Mesendoderm (in vitro differentiated cells): Measurements from ENCODE around the gene TEX38.
"Not testable (repeated sequence)": the region's sequence is repeated elsewhere in the genome, so short reads cannot be mapped to it uniquely, and the experiment has no call there.

ENCODE experiments used
- DNase-seq: peaks from one replicate; pipeline ENCODE4 v3.0.0; 2013
- H2AK5ac ChIP-seq: 2 replicates; pipeline ENCODE4 v1.6.1; 2013; ENCODE audit warnings: low read length, inconsistent platforms
- H2BK120ac ChIP-seq: 2 replicates; pipeline ENCODE4 v1.6.1; 2013; ENCODE audit warnings: low read depth, mild to moderate bottlenecking, low read length, moderate library complexity, mixed read lengths
- H2BK15ac ChIP-seq: replicated peaks from 2 replicates; pipeline ENCODE4 v1.6.1; 2013; ENCODE audit warnings: low read depth, mild to moderate bottlenecking, moderate library complexity
- H2BK5ac ChIP-seq: 2 replicates; pipeline ENCODE4 v1.6.1; 2013; ENCODE audit warnings: low read length, inconsistent platforms
- H3K18ac ChIP-seq: 2 replicates; pipeline ENCODE4 v1.6.1; 2013; ENCODE audit warnings: mild to moderate bottlenecking, low read length, mixed read lengths
- H3K23ac ChIP-seq: one replicate; pipeline ENCODE4 v1.6.1; 2013; ENCODE audit warnings: low read length
- H3K27ac ChIP-seq: 2 replicates; pipeline ENCODE4 v1.5.1; 2013; ENCODE audit warnings: low read depth, mild to moderate bottlenecking, inconsistent platforms, low read length, moderate library complexity
- H3K27me3 ChIP-seq: 2 replicates; pipeline ENCODE4 v1.6.1; 2013; ENCODE audit warnings: low read length, control low read depth, mild to moderate bottlenecking, inconsistent platforms; ENCODE audit not compliant: insufficient read depth, poor library complexity
- H3K36me3 ChIP-seq: 2 replicates; pipeline ENCODE4 v1.6.1; 2013; ENCODE audit warnings: low read length, inconsistent platforms; ENCODE audit not compliant: control insufficient read depth, insufficient read depth
- H3K4ac ChIP-seq: one replicate; pipeline ENCODE4 v1.6.1; 2013; ENCODE audit warnings: low read depth, mild to moderate bottlenecking, low read length, moderate library complexity
- H3K4me1 ChIP-seq: 2 replicates; pipeline ENCODE4 v1.6.1; 2013; ENCODE audit warnings: low read depth, low read length, inconsistent platforms; ENCODE audit not compliant: control insufficient read depth
- H3K4me2 ChIP-seq: 2 replicates; pipeline ENCODE4 v1.6.1; 2013; ENCODE audit warnings: low read length
- H3K4me3 ChIP-seq: 2 replicates; pipeline ENCODE4 v1.5.1; 2013; ENCODE audit warnings: mild to moderate bottlenecking, low read length
- H3K56ac ChIP-seq: one replicate; pipeline ENCODE4 v1.6.1; 2013; ENCODE audit warnings: low read length
- H3K79me1 ChIP-seq: 2 replicates; pipeline ENCODE4 v1.6.1; 2013; ENCODE audit warnings: low read length, inconsistent platforms
- H3K79me2 ChIP-seq: 2 replicates; pipeline ENCODE4 v1.6.1; 2013; ENCODE audit warnings: mild to moderate bottlenecking, low read length; ENCODE audit not compliant: control insufficient read depth, insufficient read depth
- H3K9ac ChIP-seq: 2 replicates; pipeline ENCODE4 v1.6.1; 2013; ENCODE audit warnings: low read length, inconsistent platforms
- H4K5ac ChIP-seq: one replicate; pipeline ENCODE4 v1.6.1; 2013; ENCODE audit warnings: low read length
- H4K8ac ChIP-seq: one replicate; pipeline ENCODE4 v1.6.1; 2013; ENCODE audit warnings: low read depth, mild to moderate bottlenecking, control low read depth, low read length, moderate library complexity
- WGBS: extraction: QIAGEN DNeasy Blood & Tissue Kit; methylation state at CpG from one replicate; pipeline ENCODE4 v1.1.7; 2013; ENCODE audit warnings: low lambda C conversion rate, missing lambda C conversion rate; ENCODE audit not compliant: insufficient coverage; ENCODE audit errors: extremely low coverage; 5-methylcytosine and 5-hydroxymethylcytosine counted together

The TEX38 gene

DNA sequence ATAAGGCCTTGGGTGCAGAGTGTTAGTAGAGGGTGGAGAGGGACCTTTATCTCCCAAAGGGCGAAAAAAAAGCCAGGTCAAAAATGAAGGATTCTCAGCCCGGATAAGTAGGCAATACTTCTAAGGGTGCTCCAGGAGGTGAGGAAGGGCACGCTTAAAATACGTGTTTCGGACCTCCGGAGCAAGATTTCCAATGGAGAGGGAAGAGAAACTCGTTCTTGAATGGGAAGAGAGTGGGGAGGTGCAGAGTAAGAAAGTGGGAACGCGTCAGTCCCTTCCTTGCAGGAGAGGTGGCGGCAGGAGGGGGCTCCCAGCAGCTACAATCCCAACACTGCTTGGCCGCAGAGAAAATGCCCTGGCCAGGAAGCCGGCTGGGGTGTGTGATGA lies 46.7 kb downstream of the TEX38 start:
- peak overlapping the region; percentile 69 for H3K18ac ChIP-seq
- H3K27ac ChIP-seq = peak overlapping the region; percentile 58

DNA sequence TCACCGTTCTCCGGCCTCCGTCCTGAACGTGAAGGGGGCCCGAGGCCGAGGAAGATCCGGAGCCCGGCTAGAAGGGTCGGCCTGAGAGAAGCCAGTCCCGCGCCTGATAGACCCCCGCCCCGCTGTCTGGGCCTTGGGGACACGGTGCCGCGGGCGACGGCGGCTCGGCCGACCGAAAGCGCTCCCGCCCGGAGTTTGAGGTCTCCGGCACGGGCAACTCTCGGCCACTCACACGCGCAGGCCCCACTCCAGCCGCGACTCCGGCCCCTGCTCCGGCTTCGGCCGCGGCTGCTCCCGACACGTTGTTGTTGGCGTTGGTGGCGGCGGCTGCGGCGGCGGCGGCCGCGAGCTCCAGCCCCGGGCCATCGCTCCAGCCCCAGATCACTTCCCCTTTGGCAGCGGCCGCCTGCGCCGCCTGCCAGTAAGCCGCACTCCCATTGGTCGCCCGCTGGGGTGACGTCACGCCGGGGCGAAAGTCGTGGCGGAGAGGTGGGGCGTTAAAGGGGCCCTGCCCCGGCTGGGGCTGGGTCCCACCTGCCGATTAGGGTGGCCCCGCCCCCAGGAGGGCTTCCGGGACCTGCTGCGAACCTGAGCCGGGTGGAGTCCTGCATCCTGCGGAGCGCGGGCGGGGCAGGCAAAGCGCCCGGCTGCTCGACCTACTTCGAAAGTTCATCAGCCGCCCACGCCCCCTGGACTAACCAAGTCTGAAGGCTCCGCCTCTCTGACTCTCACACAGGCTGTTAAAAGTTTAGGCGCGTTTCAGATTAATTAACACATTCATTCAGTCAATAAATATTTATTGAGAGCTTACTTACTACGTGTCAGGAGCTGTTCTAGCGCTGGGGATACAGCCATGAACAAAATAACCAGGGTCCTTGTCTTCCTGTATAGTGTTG lies 47.3 kb downstream of the TEX38 start, which contains the start of gene EFCAB14:
EFCAB14 (minus strand) TSS at position 388 of the 896 bp plus-strand sequence. CDS start 1,027 bp downstream, outside the sequence.
- peak within 1 kb of the TSS; percentile 86 for H3K9ac ChIP-seq
- H3K4me3 ChIP-seq = peak within 1 kb of the TSS; percentile 78
- no peak within 1 kb of the TSS for H2BK5ac ChIP-seq
- DNase-seq = peak; percentile 99
- peaks cover 2% of the 10 kb centered on the region for H3K36me3 ChIP-seq
- H4K5ac ChIP-seq = no peak within 1 kb of the TSS
- H2AK5ac ChIP-seq = no peak within 1 kb of the TSS
- no peak within 1 kb of the TSS for H2BK120ac ChIP-seq
- peaks cover 9% of the 10 kb centered on the region for H3K4me1 ChIP-seq
- H2BK15ac ChIP-seq = no peak within 1 kb of the TSS
- peak within 1 kb of the TSS; percentile 100 for H3K4me2 ChIP-seq
- H3K79me1 ChIP-seq = peaks cover 18% of the 10 kb centered on the region
- peak within 1 kb of the TSS; percentile 90 for H3K56ac ChIP-seq
- H3K23ac ChIP-seq = peak within 1 kb of the TSS; percentile 37
- peaks cover 17% of the 10 kb centered on the region for H3K79me2 ChIP-seq
- no CpG with 5 or more reads among the region's 85 CpGs for WGBS
- H3K18ac ChIP-seq = peak within 1 kb of the TSS; percentile 69
- no peaks in the 10 kb centered on the region for H3K27me3 ChIP-seq
- H3K27ac ChIP-seq = peak within 1 kb of the TSS; percentile 58
- H4K8ac ChIP-seq = no peak within 1 kb of the TSS
- H3K4ac ChIP-seq = peak within 1 kb of the TSS; percentile 41

More for the DNA sequence above, 46.7 kb downstream of the TEX38 start:
- Histone ChIP-seq H3K4me3 (peak overlapping the region; percentile 78), H3K36me3 (peaks cover 2% of the 10 kb centered on the region), H3K4me2 (peak overlapping the region; percentile 100), H2BK120ac (no peak overlapping the region), H3K9ac (peak overlapping the region; percentile 86), H3K4ac (peak overlapping the region; percentile 41), H3K4me1 (peaks cover 9% of the 10 kb centered on the region), H2BK15ac (no peak overlapping the region), H3K79me2 (peaks cover 17% of the 10 kb centered on the region), H3K27me3 (no peaks in the 10 kb centered on the region), H2AK5ac (no peak overlapping the region), H3K23ac (no peak overlapping the region), H2BK5ac (no peak overlapping the region), H3K79me1 (peaks cover 18% of the 10 kb centered on the region), H3K56ac (peak overlapping the region; percentile 90), H4K8ac (no peak overlapping the region), H4K5ac (no peak overlapping the region)
- no CpG with 5 or more reads among the region's 12 CpGs for WGBS
- DNase-seq = peak; percentile 33

DNA sequence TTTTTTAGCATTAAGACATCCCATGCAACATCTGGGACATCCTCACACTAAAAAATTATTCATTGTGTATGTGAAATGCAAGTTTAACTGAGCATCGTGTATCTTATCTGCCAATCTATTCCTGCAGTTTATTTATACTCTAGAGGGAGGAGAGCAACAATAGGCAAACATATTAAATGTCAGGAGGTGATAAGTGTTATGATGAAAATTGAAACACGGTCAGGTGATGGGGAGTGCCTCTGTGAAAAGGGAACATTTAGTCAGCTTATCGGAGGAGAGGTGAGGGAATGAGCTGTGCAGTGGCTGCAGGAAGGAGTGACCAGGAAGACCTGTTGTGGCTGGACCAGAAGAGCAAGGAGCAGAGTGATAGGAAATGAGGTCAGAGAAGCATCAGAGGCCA lies 48.0 kb downstream of the TEX38 start:
- H3K4ac ChIP-seq = no peak overlapping the region
- no peak overlapping the region for H4K8ac ChIP-seq
- H3K4me3 ChIP-seq = no peak overlapping the region
- no CpG with 5 or more reads among the region's 3 CpGs for WGBS
- H2AK5ac ChIP-seq = no peak overlapping the region
- H3K4me2 ChIP-seq = no peak overlapping the region
- H3K23ac ChIP-seq = no peak overlapping the region
- no peak overlapping the region for H4K5ac ChIP-seq
- peak overlapping the region; percentile 37 for H3K9ac ChIP-seq
- no peak overlapping the region for H2BK15ac ChIP-seq
- H3K27me3 ChIP-seq = no peaks in the 10 kb centered on the region
- no peak overlapping the region for H2BK120ac ChIP-seq
- peaks cover 2% of the 10 kb centered on the region for H3K36me3 ChIP-seq
- no peak overlapping the region for H3K27ac ChIP-seq
- no peak overlapping the region for H3K18ac ChIP-seq
- DNase-seq = peak; percentile 39
- peaks cover 17% of the 10 kb centered on the region for H3K79me2 ChIP-seq
- H2BK5ac ChIP-seq = no peak overlapping the region
- peaks cover 18% of the 10 kb centered on the region for H3K79me1 ChIP-seq
- H3K56ac ChIP-seq = peak overlapping the region; percentile 1
- peaks cover 9% of the 10 kb centered on the region for H3K4me1 ChIP-seq

DNA sequence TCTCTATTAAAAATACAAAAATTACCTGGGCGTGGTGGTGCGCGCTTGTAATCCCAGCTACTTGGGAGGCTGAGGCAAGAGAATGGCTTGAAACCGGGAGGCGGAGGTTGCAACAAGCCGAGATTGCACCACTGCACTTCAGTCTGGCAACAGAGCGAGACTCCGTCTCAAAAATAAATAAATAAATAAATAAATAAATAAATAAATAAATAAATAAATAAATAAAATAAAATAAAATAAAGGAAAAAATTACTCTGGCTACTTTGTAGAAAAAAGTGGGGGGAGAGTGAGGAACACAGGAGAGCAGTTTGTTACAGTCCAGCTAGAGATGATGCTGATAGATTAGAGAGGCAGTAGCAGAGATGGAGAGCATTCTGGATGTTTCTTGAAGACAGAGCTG lies 48.7 kb downstream of the TEX38 start:
- DNase-seq, H3K4ac ChIP-seq, H2BK15ac ChIP-seq, H3K18ac ChIP-seq, H3K27ac ChIP-seq, H4K8ac ChIP-seq, H3K36me3 ChIP-seq, H2BK120ac ChIP-seq, H3K23ac ChIP-seq, H2BK5ac ChIP-seq, H3K4me3 ChIP-seq, H4K5ac ChIP-seq, H3K27me3 ChIP-seq, H3K4me2 ChIP-seq, H3K9ac ChIP-seq, H2AK5ac ChIP-seq, H3K56ac ChIP-seq: not testable (repeated sequence)
- Histone ChIP-seq H3K4me1 (peaks cover 11% of the 10 kb centered on the region), H3K79me2 (peaks cover 17% of the 10 kb centered on the region), H3K79me1 (peaks cover 17% of the 10 kb centered on the region)
- WGBS = no CpG with 5 or more reads among the region's 8 CpGs

DNA sequence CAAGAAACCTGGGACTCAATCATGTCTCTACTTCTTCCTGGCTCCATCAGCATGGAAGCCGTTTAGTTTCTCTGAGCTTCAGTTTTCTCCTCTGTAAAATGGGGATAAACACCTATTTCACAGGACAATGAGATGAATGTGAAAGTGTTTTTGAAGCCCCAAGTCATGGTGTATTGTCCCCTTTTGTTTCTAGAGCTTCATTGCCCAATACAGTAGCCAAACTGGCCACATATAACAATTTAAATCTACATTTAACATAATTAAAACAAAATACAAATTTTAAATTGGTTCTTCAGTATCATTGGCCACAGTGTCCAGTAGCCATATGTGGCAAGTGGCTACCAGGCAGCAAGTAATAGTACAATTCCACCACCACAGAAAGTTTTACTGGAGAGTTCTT lies 49.5 kb downstream of the TEX38 start:
- Histone ChIP-seq H2BK120ac (no peak overlapping the region), H3K27ac (no peak overlapping the region), H3K9ac (no peak overlapping the region), H3K79me1 (peaks cover 15% of the 10 kb centered on the region), H4K8ac (no peak overlapping the region), H3K4ac (no peak overlapping the region), H3K36me3 (no peaks in the 10 kb centered on the region), H3K4me2 (no peak overlapping the region), H4K5ac (no peak overlapping the region), H3K23ac (no peak overlapping the region), H3K27me3 (no peaks in the 10 kb centered on the region), H3K4me3 (no peak overlapping the region), H3K79me2 (peaks cover 17% of the 10 kb centered on the region), H3K18ac (no peak overlapping the region), H3K56ac (no peak overlapping the region), H2AK5ac (no peak overlapping the region), H3K4me1 (peaks cover 11% of the 10 kb centered on the region), H2BK15ac (no peak overlapping the region), H2BK5ac (no peak overlapping the region)
- no CpG with 5 or more reads among the region's 1 CpG for WGBS
- DNase-seq = no peak
